ENCODE results near the gene MVB12B. TPM values are rescaled to one million over a fixed set of nuclear protein-coding genes. Genes with fewer than 3 reads are reported as not detected.

MVB12B gene
- total RNA-seq, 1 experiment from 2014 or later, result not detected

- Histone ChIP-seq H3K9ac (ENCODE audit: low read length) (no peak overlapping the region), H3K79me2 (ENCODE audit: low read length) (no peaks in the 10 kb centered on the region), H2AFZ (ENCODE audit: low read length) (no peak overlapping the region), H3K4me1 (ENCODE audit: low read length) (no peaks in the 10 kb centered on the region), H3K9me3 (ENCODE audit: low read length) (no peaks in the 10 kb centered on the region), H3K4me2 (ENCODE audit: low read depth, low read length, poor library complexity, severe bottlenecking) (no peak overlapping the region), H4K20me1 (ENCODE audit: insufficient read depth, low read depth, low read length) (no peaks in the 10 kb centered on the region), H3K27ac (ENCODE audit: low read length) (no peak overlapping the region), H3K27me3 (ENCODE audit: low read length) (no peaks in the 10 kb centered on the region), H3K4me3 (ENCODE audit: low read length) (no peak overlapping the region), H3K36me3 (ENCODE audit: insufficient read depth, low read length) (no peaks in the 10 kb centered on the region), H3K9me2 (replicated peaks; ENCODE audit: insufficient read depth, low read length) (no peaks in the 10 kb centered on the region)
- DNase-seq, result no peak
Observed at GRCh38 chr9:126411948-126412284, 85.3 kb downstream of the MVB12B start.

- H3K4me3 ChIP-seq (ENCODE audit: low read length), result no peak overlapping the region
- no peaks in the 10 kb centered on the region for H3K79me2 ChIP-seq (ENCODE audit: low read length)
Observed at GRCh38 chr9:126412905-126413304, 86.3 kb downstream of the MVB12B start.

GRCh38 chr9:126413391-126414068, 86.9 kb downstream of the MVB12B start:
- H3K36me3 ChIP-seq (ENCODE audit: insufficient read depth, low read length), result no peaks in the 10 kb centered on the region
- H3K9me3 ChIP-seq (ENCODE audit: low read length), result no peaks in the 10 kb centered on the region
- no peak for DNase-seq
- H4K20me1 ChIP-seq (ENCODE audit: insufficient read depth, low read depth, low read length), result no peaks in the 10 kb centered on the region
- no peak overlapping the region for H3K4me2 ChIP-seq (ENCODE audit: low read depth, low read length, poor library complexity, severe bottlenecking)
- H3K9ac ChIP-seq (ENCODE audit: low read length), result no peak overlapping the region
- H3K4me1 ChIP-seq (ENCODE audit: low read length), result no peaks in the 10 kb centered on the region
- no peaks in the 10 kb centered on the region for H3K9me2 ChIP-seq (replicated peaks; ENCODE audit: insufficient read depth, low read length)
- no peaks in the 10 kb centered on the region for H3K79me2 ChIP-seq (ENCODE audit: low read length)
- H3K27ac ChIP-seq (ENCODE audit: low read length), result no peak overlapping the region
- no peaks in the 10 kb centered on the region for H3K27me3 ChIP-seq (ENCODE audit: low read length)
- no peak overlapping the region for H2AFZ ChIP-seq (ENCODE audit: low read length)
- H3K4me3 ChIP-seq (ENCODE audit: low read length), result no peak overlapping the region

More at GRCh38 chr9:126412905-126413304, 86.3 kb downstream of the MVB12B start:
- Histone ChIP-seq H3K4me2 (ENCODE audit: low read depth, low read length, poor library complexity, severe bottlenecking) (no peak overlapping the region), H3K36me3 (ENCODE audit: insufficient read depth, low read length) (no peaks in the 10 kb centered on the region), H3K9me3 (ENCODE audit: low read length) (no peaks in the 10 kb centered on the region), H3K9ac (ENCODE audit: low read length) (no peak overlapping the region), H4K20me1 (ENCODE audit: insufficient read depth, low read depth, low read length) (no peaks in the 10 kb centered on the region), H2AFZ (ENCODE audit: low read length) (no peak overlapping the region), H3K9me2 (replicated peaks; ENCODE audit: insufficient read depth, low read length) (no peaks in the 10 kb centered on the region), H3K27me3 (ENCODE audit: low read length) (no peaks in the 10 kb centered on the region), H3K4me1 (ENCODE audit: low read length) (no peaks in the 10 kb centered on the region), H3K27ac (ENCODE audit: low read length) (no peak overlapping the region)
- no peak for DNase-seq

GRCh38 chr9:126415741-126416370, 89.2 kb downstream of the MVB12B start:
- Histone ChIP-seq H3K27ac (ENCODE audit: low read length) (no peak overlapping the region), H3K36me3 (ENCODE audit: insufficient read depth, low read length) (no peaks in the 10 kb centered on the region), H3K4me2 (ENCODE audit: low read depth, low read length, poor library complexity, severe bottlenecking) (no peak overlapping the region), H3K9me3 (ENCODE audit: low read length) (no peaks in the 10 kb centered on the region), H3K27me3 (ENCODE audit: low read length) (no peaks in the 10 kb centered on the region), H3K9ac (ENCODE audit: low read length) (no peak overlapping the region), H3K4me1 (ENCODE audit: low read length) (no peaks in the 10 kb centered on the region), H2AFZ (ENCODE audit: low read length) (no peak overlapping the region), H3K79me2 (ENCODE audit: low read length) (no peaks in the 10 kb centered on the region), H3K9me2 (replicated peaks; ENCODE audit: insufficient read depth, low read length) (no peaks in the 10 kb centered on the region), H3K4me3 (ENCODE audit: low read length) (no peak overlapping the region), H4K20me1 (ENCODE audit: insufficient read depth, low read depth, low read length) (no peaks in the 10 kb centered on the region)
- DNase-seq, result no peak

- Histone ChIP-seq H3K4me2 (ENCODE audit: low read depth, low read length, poor library complexity, severe bottlenecking) (no peak overlapping the region), H3K36me3 (ENCODE audit: insufficient read depth, low read length) (no peaks in the 10 kb centered on the region), H2AFZ (ENCODE audit: low read length) (no peak overlapping the region), H3K4me1 (ENCODE audit: low read length) (no peaks in the 10 kb centered on the region), H4K20me1 (ENCODE audit: insufficient read depth, low read depth, low read length) (no peaks in the 10 kb centered on the region), H3K9ac (ENCODE audit: low read length) (no peak overlapping the region), H3K9me3 (ENCODE audit: low read length) (no peaks in the 10 kb centered on the region), H3K27me3 (ENCODE audit: low read length) (no peaks in the 10 kb centered on the region), H3K9me2 (replicated peaks; ENCODE audit: insufficient read depth, low read length) (no peaks in the 10 kb centered on the region), H3K27ac (ENCODE audit: low read length) (no peak overlapping the region), H3K79me2 (ENCODE audit: low read length) (no peaks in the 10 kb centered on the region), H3K4me3 (ENCODE audit: low read length) (no peak overlapping the region)
- DNase-seq, result no peak
Observed at GRCh38 chr9:126417043-126417442, 90.4 kb downstream of the MVB12B start.

- no peaks in the 10 kb centered on the region for H3K79me2 ChIP-seq (ENCODE audit: low read length)
- H3K4me2 ChIP-seq (ENCODE audit: low read depth, low read length, poor library complexity, severe bottlenecking), result no peak overlapping the region
- H3K36me3 ChIP-seq (ENCODE audit: insufficient read depth, low read length), result no peaks in the 10 kb centered on the region
- no peak overlapping the region for H3K4me3 ChIP-seq (ENCODE audit: low read length)
- H3K9ac ChIP-seq (ENCODE audit: low read length), result no peak overlapping the region
- no peaks in the 10 kb centered on the region for H3K4me1 ChIP-seq (ENCODE audit: low read length)
- H3K9me2 ChIP-seq (replicated peaks; ENCODE audit: insufficient read depth, low read length), result no peaks in the 10 kb centered on the region
- H2AFZ ChIP-seq (ENCODE audit: low read length), result no peak overlapping the region
- no peak overlapping the region for H3K27ac ChIP-seq (ENCODE audit: low read length)
- H4K20me1 ChIP-seq (ENCODE audit: insufficient read depth, low read depth, low read length), result no peaks in the 10 kb centered on the region
- H3K9me3 ChIP-seq (ENCODE audit: low read length), result no peaks in the 10 kb centered on the region
- no peak for DNase-seq
- no peaks in the 10 kb centered on the region for H3K27me3 ChIP-seq (ENCODE audit: low read length)
Observed at GRCh38 chr9:126417684-126418083, 91.1 kb downstream of the MVB12B start.

- Histone ChIP-seq H2AFZ (ENCODE audit: low read length) (no peak overlapping the region), H3K4me1 (ENCODE audit: low read length) (no peaks in the 10 kb centered on the region), H3K9me2 (replicated peaks; ENCODE audit: insufficient read depth, low read length) (no peaks in the 10 kb centered on the region), H3K27me3 (ENCODE audit: low read length) (no peaks in the 10 kb centered on the region), H3K36me3 (ENCODE audit: insufficient read depth, low read length) (no peaks in the 10 kb centered on the region), H4K20me1 (ENCODE audit: insufficient read depth, low read depth, low read length) (no peaks in the 10 kb centered on the region), H3K9ac (ENCODE audit: low read length) (no peak overlapping the region), H3K79me2 (ENCODE audit: low read length) (no peaks in the 10 kb centered on the region), H3K9me3 (ENCODE audit: low read length) (no peaks in the 10 kb centered on the region), H3K4me2 (ENCODE audit: low read depth, low read length, poor library complexity, severe bottlenecking) (no peak overlapping the region), H3K27ac (ENCODE audit: low read length) (no peak overlapping the region), H3K4me3 (ENCODE audit: low read length) (no peak overlapping the region)
- DNase-seq, result no peak
Observed at GRCh38 chr9:126418608-126419007, 92.0 kb downstream of the MVB12B start.

GRCh38 chr9:126419475-126419874, 92.8 kb downstream of the MVB12B start:
- Histone ChIP-seq H3K4me2 (ENCODE audit: low read depth, low read length, poor library complexity, severe bottlenecking) (no peak overlapping the region), H3K4me1 (ENCODE audit: low read length) (no peaks in the 10 kb centered on the region)
- no peak for DNase-seq

More at GRCh38 chr9:126419475-126419874, 92.8 kb downstream of the MVB12B start:
- no peaks in the 10 kb centered on the region for H3K9me3 ChIP-seq (ENCODE audit: low read length)
- H3K79me2 ChIP-seq (ENCODE audit: low read length), result no peaks in the 10 kb centered on the region
- no peak overlapping the region for H3K27ac ChIP-seq (ENCODE audit: low read length)
- H3K36me3 ChIP-seq (ENCODE audit: insufficient read depth, low read length), result no peaks in the 10 kb centered on the region
- no peaks in the 10 kb centered on the region for H3K9me2 ChIP-seq (replicated peaks; ENCODE audit: insufficient read depth, low read length)
- no peak overlapping the region for H3K9ac ChIP-seq (ENCODE audit: low read length)
- H2AFZ ChIP-seq (ENCODE audit: low read length), result no peak overlapping the region
- H3K27me3 ChIP-seq (ENCODE audit: low read length), result no peaks in the 10 kb centered on the region
- H4K20me1 ChIP-seq (ENCODE audit: insufficient read depth, low read depth, low read length), result no peaks in the 10 kb centered on the region
- no peak overlapping the region for H3K4me3 ChIP-seq (ENCODE audit: low read length)

Measured in Karpas-422 (cell line).